Fibroblast of pulmonary artery (primary cell): ENCODE measurements around the gene HPCA.

Source experiments
- DNase-seq: peaks from one replicate; pipeline ENCODE4 v3.0.0-alpha.2; 2010; ENCODE audit warnings: low read depth
- H3K4me3 ChIP-seq: replicated peaks from 2 replicates; pipeline ENCODE4 v1.5.1; 2011; ENCODE audit warnings: low read depth, mild to moderate bottlenecking, control low read depth, low read length, moderate library complexity
- CTCF ChIP-seq: IDR thresholded peaks from 2 replicates; pipeline ENCODE4 v1.5.1; 2011; ENCODE audit warnings: mild to moderate bottlenecking, control low read depth, low read length, inconsistent platforms; ENCODE audit errors: missing control alignments

HPCA gene

DNA sequence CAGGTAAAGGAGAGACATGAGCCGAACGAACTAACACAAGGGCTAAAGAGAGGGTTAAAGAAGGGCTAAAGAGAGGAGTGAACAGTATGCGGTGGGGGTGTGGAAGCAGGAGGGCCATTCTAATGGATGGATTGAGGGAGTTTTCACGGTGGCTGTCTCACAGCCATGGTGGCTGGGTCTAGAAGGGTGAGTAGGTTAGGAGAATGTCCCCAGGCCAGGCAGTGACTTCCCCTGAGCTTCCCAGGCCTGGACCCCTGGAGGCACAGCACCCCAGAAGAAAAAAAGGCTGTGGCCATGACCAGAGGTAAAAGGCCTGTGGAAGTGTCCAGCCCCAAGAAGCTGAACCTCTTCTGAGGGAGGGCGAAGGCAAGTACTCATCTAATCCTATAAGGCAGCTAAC is 19.1 kb upstream of the HPCA start:
- TF ChIP-seq CTCF = no peak
- DNase-seq = no peak
- no peak overlapping the region for H3K4me3 ChIP-seq

DNA sequence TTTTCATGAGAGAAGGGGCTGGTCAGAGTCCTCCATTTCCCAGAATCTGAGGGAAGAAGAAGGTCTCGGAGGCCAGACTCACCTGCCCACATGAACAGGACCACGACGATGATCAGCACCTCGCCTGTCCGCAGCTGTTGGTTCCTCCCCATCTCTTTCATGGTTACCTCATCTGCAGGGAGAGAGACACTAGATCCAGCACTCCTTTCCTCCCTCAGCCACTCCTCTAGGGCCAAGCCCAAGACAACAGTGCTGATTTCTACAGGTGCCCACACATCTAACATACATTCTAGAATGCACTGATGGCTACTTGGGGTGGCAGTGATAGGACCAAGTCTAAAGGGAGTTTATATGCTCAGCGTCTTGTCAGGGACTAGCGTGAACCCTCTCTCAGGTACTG is 18.6 kb upstream of the HPCA start:
- no peak for DNase-seq
- TF ChIP-seq CTCF = no peak

GRCh38 chr1:32868085-32868484 is 18.2 kb upstream of the HPCA start:
- H3K4me3 ChIP-seq = no peak overlapping the region
- no peak for DNase-seq
- TF ChIP-seq CTCF = no peak

More for the DNA sequence above, 18.6 kb upstream of the HPCA start:
- no peak overlapping the region for H3K4me3 ChIP-seq

GRCh38 chr1:32868806-32869455 is 17.4 kb upstream of the HPCA start:
- no peak overlapping the region for H3K4me3 ChIP-seq
- no peak for DNase-seq
- TF ChIP-seq CTCF = no peak

- DNase-seq = no peak
- no peak for TF ChIP-seq CTCF
- peak overlapping the region; percentile 7 for H3K4me3 ChIP-seq
These were observed 16.2 kb upstream of the HPCA start for GRCh38 chr1:32869923-32870614.

DNA sequence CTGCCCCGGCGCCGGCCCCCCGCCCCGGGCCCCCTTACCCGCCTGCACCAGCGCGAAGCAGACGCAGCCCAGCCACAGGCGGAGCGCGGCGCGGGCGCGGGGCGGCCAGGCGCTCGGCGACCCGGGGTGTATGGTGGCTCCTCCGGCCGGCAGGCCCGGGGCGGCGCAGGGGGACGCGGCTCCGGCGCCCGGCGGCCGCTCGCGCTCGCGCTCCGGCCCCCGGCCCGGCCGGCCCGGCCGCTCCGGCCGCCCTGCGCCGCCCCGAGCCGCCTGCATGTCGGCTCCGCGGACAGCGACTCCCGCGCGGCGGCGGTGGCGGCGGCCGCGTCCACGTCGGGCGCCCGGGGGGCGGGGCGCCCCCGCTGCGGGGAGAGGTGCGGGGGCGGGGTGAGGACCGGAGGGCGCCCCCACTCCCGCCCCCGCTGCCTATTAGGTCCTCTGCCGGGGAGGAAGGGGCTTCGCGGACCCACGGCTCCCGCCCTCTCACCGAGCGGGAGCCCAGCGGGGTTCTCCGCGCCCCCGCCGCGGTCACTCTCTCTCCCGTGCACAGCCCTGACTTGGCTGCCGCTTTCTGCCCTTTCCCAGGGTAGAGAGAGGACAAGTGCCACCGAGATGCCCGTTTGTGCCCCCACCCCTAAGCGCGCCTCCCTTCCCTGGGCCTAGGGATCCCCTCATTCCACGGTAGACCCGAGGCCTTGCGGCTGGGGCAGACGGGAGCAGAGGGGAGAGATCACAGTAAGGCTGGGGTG is 15.5 kb upstream of the HPCA start, which contains the start of gene FNDC5:
Gene FNDC5, minus strand, starts transcription at position 298 of the 749 bp plus-strand sequence.
- no peak for TF ChIP-seq CTCF
- H3K4me3 ChIP-seq = peak within 1 kb of the TSS; percentile 30
- peak; percentile 21 for DNase-seq
